GM04503 (cell line): ENCODE measurements around the gene ANO10.
A peak's percentile ranks its signal among the peaks of the same experiment; 100 is the strongest.
"Not testable (repeated sequence)": the region's sequence is repeated elsewhere in the genome, so short reads cannot be mapped to it uniquely, and the experiment has no call there.

Experiments
- DNase-seq: peaks from one replicate; pipeline ENCODE4 v3.0.0-alpha.2; 2012; ENCODE audit warnings: low read depth

The ANO10 gene

GRCh38 chr3:43581343-43581742 is 40.5 kb downstream of the ANO10 start:
- DNase-seq = peak; percentile 11

DNA sequence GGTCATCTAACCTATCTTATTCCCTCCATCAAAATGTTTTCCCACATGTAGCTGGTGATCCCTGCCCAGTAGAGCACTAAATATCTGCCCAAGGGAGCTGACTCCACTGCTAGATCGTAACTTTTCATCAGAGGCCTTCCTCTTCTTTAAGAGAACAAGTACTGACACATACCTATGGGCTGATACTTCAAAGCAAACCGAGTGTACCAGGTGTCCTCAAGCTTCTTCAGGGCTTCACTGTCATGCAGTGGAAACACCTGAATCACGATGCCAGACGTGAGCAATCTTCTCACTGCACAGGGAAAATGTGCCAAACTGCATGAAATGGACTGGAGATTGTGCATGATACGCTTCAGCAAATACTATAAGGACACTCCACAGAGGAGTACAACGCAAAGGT is 41.6 kb downstream of the ANO10 start:
- DNase-seq = no peak

DNA sequence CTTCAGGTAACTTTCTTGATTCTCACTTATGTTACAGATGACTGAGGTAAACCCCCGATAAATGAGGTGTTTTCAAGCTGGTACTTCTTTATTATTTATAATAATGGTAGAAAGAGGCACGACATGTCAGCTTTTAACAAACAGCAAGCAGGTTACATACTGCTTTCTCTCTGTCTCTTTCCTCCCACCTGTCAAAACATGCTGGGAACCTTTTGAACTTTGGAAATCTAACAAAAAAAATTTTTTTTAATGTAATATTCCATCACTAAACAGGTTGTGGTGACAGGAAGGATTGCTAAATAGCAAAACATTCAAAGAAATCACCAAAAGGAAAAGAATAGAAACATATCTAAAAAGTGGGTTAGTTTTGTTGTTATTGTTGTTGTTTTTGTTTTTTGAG is 48.2 kb downstream of the ANO10 start:
- DNase-seq = no peak

- DNase-seq = not testable (repeated sequence)
These were observed 56.0 kb downstream of the ANO10 start for GRCh38 chr3:43565661-43566341.

DNA sequence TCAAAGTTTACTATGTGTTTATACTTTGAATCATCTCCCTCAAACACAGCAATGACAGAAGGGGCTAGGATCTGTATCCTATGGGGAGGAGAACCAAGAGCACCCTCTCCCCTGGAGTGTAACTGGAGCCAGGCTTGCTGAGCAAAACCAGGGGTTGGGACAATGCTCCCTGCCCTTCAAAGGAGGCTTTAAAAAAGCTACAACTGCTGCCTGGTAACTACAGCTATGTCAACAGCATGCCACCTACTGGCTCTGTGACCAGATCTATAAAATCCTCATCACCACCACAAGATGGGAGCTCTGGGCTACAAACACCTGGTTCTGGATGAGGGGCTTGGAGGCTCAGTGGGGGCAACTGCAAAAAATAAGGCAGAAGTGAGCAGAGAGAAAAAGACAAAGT is 61.9 kb downstream of the ANO10 start:
- no peak for DNase-seq

DNA sequence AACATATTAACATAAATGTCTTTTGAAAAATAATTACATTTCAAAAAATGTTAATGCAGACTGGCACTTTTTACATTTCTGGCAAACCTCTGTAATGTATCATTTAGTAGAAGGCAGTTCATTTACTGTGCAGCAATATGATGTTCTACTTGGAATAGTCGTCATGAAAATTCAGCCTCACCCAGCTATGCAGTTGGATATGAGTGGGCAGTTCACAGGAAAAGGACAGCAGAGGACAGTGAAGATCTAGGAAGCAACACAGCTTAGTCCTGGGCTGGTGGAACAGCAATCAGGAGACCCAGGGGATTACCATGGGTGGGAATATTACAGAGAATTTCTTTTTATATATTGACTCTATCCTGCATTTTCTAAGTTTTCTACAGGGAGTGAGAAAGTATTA is 63.6 kb downstream of the ANO10 start:
- DNase-seq = no peak

DNA sequence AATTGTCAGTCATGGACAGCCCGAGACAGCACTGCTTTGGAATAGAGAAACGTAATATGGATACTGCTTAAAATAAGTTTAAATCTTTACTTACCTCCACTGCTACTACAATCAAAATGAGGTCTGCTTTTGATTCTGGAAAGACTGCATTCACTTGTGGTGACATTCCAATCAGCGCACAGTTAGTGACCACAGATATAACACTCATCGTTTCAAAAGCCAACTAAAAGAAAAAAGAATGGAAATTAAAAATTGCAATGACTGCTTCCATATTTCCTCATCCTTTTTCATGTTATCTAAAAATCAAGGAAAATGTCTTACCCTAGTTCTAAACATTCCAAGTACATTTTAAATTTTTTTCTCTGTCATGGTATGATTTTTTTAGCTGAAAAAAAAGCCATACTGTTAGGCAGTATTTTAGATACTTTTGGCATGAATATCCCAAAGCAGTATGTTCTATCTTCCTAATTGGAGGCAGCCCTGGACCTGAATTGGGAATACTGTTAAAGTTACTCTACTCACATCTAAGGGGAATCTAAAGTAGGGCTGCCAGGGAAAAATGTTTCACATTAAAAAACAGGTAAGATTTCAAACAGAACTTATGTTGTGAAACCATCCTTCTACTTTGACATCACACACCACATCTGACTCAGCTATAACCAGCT is 72.1 kb downstream of the ANO10 start:
- DNase-seq = no peak

- DNase-seq = not testable (repeated sequence)
These were observed 77.5 kb downstream of the ANO10 start for GRCh38 chr3:43544277-43544676.

DNA sequence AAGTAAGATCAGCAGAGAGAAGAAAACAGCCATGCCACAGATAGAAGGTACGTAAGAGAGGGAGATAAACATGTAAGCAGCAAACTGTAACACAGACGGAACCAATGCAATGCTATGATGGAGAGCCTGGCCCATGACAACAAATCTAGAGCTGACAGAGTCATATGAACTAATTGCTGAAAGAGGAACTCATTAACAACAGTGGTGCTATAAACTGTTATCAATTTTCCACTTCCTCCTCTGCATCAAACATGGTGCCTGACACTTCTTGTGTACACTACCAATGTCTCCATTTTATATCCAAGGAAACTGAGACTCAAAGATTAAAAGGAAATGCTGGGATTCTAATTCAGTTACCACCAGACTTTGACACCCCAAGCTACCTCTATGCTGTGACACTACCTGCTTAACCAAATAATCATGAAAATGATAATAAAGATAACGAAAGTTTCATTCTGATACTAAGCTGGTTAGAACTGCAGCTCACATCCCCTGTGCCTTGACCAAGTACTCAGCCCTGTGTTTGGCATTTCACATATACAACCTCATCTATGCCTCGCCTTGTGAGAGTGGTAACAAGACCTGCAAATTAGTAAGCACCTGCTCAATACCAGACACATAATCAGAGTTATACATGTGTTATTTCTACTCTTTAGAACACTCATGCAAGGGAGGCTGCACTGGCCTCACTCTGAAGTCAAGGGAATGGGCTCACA is 79.3 kb downstream of the ANO10 start:
- DNase-seq = no peak

DNA sequence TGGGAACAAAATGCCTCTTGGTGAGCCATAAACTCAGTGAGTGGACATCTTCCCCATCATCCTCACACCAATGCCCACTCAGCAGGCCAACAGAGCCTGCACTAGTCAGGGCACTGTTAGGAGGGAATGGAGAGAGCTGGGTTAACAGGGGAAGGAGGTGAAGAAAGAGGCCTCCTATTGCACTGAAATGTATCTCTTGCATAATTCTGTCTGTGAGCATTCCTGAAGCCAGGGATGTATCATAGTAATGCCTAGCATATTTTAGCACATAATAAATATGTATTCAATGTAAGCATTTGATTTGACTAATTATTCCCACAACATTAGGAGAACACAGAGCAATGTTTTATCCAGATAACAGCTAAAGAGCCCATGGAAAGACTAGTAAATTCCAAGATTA is 81.2 kb downstream of the ANO10 start:
- peak; percentile 31 for DNase-seq

DNA sequence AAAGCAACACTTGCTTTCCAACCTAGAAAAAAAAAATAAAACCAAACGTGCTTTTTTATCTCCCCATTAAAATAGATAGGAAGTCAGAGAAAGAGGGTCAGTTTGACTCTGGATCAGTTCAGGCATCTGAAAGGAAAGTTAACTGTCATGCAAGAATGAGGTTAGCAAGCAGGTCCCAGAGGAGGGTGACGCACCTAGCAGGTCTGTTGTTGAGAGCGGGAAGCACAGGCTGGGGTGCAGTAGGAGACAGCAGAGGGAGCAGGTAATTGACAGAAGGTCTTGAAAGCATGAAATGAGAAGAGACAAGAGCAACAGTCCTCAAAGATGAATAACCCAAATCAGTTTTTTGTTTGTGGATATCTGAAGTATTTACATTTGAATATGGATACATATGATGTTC is 82.5 kb downstream of the ANO10 start:
- no peak for DNase-seq

DNA sequence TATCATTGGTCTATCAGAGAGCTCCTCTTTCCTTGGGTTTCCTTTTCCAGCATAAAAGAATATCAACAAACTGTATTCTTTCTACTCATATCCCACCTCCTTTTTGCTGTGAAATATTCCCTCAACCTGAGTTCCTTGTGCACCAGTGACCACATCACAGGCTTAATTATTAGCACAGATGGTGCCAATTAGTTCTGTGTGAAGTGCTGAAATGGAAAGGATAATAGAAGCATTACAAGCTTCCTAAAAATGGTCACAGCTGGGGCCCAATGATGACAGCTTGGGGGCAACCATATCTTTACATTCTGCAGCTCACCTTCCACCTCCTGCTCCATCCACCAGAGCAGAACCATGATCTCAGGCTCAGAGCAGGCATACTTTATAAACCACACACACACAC is 84.6 kb downstream of the ANO10 start:
- DNase-seq = no peak

- no peak for DNase-seq
These were observed 87.1 kb downstream of the ANO10 start for GRCh38 chr3:43534675-43535074.

GRCh38 chr3:43533009-43533408 is 88.8 kb downstream of the ANO10 start:
- no peak for DNase-seq

- peak; percentile 56 for DNase-seq
These were observed 90.0 kb downstream of the ANO10 start for GRCh38 chr3:43531835-43532234.

DNA sequence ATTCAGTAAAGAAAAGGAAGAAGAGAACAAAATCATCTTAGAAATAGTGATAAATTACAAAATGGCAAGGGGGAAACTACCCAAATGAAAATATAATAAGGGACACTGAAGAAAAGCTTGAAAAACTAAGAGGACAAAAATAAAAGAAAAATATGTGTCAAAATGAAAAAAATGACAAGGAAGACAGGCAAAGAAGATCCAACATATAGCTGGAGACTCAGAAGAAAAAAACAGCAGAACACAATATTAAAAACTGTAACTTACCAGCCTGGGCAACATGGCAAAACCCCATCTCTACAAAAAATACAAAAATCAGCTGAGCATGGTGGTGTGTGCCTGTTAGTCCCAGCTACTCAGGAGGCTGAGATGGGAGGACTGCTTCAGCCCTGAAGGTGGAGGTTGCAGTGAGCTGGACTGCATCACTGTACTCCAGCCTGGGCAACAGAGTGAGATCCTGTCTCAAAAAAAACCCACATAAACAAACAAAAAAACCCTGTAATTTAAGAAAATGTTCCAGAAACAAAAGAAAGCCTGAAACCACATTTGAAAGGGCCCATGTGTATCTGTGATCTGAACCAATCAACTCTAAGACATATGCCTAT is 93.2 kb downstream of the ANO10 start:
- DNase-seq = no peak

DNA sequence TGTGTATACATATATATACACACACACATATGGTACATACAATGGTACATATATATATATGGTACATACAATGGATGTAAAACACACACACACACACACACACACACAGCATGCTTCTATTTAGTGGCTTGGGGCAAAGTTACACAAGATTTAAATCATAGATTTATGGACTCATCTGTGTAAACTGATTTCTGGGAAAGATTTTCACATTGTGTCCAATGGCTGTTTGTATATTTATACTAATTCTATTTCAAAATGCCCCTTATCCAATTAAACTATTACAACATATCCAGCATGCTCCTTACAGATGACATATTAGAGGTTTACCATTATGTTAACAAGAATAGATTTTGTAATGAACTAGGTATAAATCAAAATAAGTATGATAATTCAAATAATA is 94.9 kb downstream of the ANO10 start:
- DNase-seq = no peak

DNA sequence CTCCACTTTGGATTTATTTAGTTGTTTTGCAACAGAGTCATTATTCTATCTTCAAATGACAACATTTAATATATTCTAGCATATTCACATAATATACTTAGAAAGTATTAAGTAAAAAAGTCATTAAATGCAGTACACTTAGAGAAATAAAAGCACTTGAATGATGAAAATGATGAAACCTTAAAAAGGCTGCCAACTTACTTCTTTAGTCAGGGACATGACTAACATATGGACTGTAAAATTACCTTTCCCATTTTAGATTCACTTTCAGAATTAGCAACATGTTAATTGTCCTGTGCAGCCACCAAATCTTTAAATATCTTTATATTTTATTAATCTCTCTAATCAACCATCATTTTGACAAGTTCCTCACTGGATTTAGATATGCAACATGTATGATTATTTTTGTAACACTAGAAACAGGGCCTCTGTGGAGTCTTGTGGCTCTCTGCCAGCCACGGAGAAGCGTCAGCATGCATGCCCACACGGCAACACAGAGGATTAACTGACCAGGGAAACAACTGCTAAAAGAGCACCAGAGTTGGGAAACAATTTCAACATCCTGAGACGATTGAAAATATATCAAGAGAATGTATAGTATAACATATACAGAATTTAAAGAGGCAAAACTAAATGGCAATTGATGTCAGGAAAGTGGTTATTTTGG is 95.7 kb downstream of the ANO10 start:
- DNase-seq = no peak

DNA sequence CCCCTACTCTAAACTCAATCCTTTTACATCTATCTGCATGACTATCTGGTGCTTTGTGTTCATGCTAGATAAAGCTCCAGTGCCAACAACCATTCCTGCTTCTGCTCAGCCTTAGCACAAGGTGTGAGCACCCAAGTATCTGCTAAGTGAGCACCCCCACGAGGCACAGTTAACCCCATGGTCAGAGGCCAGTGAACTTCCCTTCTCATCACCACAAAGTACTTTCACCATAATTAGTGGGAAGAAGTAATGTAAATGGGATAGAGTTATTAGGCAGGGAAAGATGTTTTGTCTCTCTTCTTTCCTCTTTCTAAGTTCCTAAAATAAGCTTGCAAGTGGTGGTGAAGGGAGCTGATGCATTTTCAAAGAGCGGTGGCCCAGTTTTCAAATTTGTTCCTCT is 96.4 kb downstream of the ANO10 start:
- DNase-seq = no peak

DNA sequence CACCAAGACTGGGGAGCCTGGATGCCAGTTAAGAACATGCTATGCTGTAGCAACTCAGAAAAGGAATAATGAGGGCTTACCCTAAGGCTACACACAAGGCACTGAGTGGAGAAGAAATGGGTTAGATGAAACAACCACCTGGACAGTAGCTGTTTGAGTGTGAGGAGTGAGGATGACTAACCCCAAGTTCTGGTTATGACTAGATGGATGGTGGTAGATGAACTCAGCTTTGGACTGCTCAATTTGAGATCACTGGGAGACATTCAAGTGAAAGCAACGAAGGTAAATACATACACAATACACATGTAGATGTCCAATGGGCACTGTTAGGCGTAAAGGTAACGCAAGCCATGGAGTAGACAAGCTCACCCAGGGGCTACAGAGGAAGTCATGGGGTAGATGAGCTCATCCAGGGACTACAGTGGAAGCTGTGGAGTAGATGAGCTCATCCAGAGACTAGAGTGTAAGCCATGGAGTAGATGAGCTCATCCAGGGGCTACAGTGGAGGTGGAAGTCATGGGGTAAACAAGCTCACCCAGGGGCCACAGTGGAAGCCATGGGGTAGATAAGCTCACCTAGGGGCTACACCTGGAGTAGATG is 98.3 kb downstream of the ANO10 start:
- DNase-seq = no peak

GRCh38 chr3:43522727-43523362 is 99.0 kb downstream of the ANO10 start:
- DNase-seq = no peak

DNA sequence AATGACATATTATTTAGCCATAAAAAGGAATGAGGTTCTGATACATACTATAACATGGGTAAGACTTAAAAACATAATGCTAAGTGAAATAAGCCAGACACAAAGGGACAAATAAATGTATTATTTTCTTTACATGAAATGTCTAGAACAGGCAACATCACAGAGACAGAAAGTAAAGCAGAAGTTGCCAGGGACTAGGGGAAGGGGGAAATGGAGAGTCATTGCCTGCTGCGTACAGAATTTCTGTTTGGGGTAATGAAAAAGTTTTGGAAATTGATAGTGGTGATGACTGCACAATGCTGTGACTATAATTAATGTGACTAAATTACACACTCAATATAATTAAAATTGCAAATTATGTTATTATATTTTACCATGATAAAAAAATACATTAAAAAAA is 99.9 kb downstream of the ANO10 start:
- no peak for DNase-seq
